Activated naive CD4-positive, alpha-beta T cell treated with anti-CD3 and anti-CD28 coated beads for 36 hours (primary cell): Measurements from ENCODE around the gene SPINT4. TPM values are rescaled to one million over a fixed set of nuclear protein-coding genes. Genes with fewer than 3 reads are reported as not detected.
"Not testable (repeated sequence)": the region's sequence is repeated elsewhere in the genome, so short reads cannot be mapped to it uniquely, and the experiment has no call there.

Source experiments
- CTCF ChIA-PET: fragments of 350-600 bp; sonication (Branson Sonifier 250); formaldehyde crosslinking; loops from one replicate; lab custom pipeline; 2021; ENCODE audit warnings: antibody characterized with exemption; lab: Charles Lee
- DNase-seq: peaks from one replicate; pipeline ENCODE4 v3.0.0-alpha.2; 2020
- H3K27ac Mint-ChIP-seq: one replicate; pipeline ENCODE4 v1.8.0; 2021; ENCODE audit warnings: mild to moderate bottlenecking, mixed read lengths
- H3K27me3 Mint-ChIP-seq: one replicate; pipeline ENCODE4 v1.8.0; 2021; ENCODE audit warnings: low read depth, mixed read lengths
- H3K36me3 Mint-ChIP-seq: one replicate; pipeline ENCODE4 v1.8.0; 2021; ENCODE audit warnings: low read depth, mixed read lengths
- H3K4me1 Mint-ChIP-seq: one replicate; pipeline ENCODE4 v1.8.0; 2021; ENCODE audit warnings: low read depth, mixed read lengths
- H3K4me3 Mint-ChIP-seq: one replicate; pipeline ENCODE4 v1.8.0; 2021; ENCODE audit warnings: mild to moderate bottlenecking, moderate library complexity, mixed read lengths
- H3K9me3 Mint-ChIP-seq: one replicate; pipeline ENCODE4 v1.8.0; 2021; ENCODE audit warnings: mixed read lengths
- intact Hi-C: fragments of 100-400 bp; cut with micrococcal nuclease; formaldehyde crosslinking; loops from one replicate; pipeline ENCODE4 v1.15.1; 2023
- total RNA-seq, 2 experiments: library from RNA; stranded (reverse); gene quantifications; one replicate each; pipeline ENCODE4 v1.2.3, GENCODE V29; 2021

The SPINT4 gene
- total RNA-seq, 2 experiments from 2014 or later = not detected

- H3K4me1 Mint-ChIP-seq = no peaks in the 10 kb centered on the region
- intact Hi-C loops = no loop called here
- peaks cover 27% of the 10 kb centered on the region for H3K27me3 Mint-ChIP-seq
- H3K4me3 Mint-ChIP-seq = no peak overlapping the region
- no peak overlapping the region for H3K27ac Mint-ChIP-seq
- H3K36me3 Mint-ChIP-seq = peaks cover 4% of the 10 kb centered on the region
- CTCF ChIA-PET = interaction anchor here (0.7 to 0.9 kb wide), 2 partner anchors 36 to 82 kb away, joined by 3 read pairs; no protein-coding TSS in a partner anchor
- H3K9me3 Mint-ChIP-seq = peaks cover 15% of the 10 kb centered on the region
- DNase-seq = no peak
These were observed 13.4 kb downstream of the SPINT4 start for GRCh38 chr20:45735552-45735951.

GRCh38 chr20:45735988-45736387, 13.8 kb downstream of the SPINT4 start:
- no peak for DNase-seq
- Mint-ChIP-seq H3K4me3 (no peak overlapping the region), H3K27me3 (peaks cover 25% of the 10 kb centered on the region), H3K36me3 (peaks cover 3% of the 10 kb centered on the region), H3K4me1 (no peaks in the 10 kb centered on the region), H3K9me3 (peaks cover 13% of the 10 kb centered on the region), H3K27ac (no peak overlapping the region)
- CTCF ChIA-PET = interaction anchor here (0.7 kb wide), 1 partner anchor 81 kb away, joined by 3 read pairs; no protein-coding TSS in a partner anchor
- intact Hi-C loops = no loop called here

- Mint-ChIP-seq H3K27ac (no peak overlapping the region), H3K36me3 (no peaks in the 10 kb centered on the region), H3K9me3 (no peaks in the 10 kb centered on the region), H3K27me3 (peaks cover 11% of the 10 kb centered on the region), H3K4me1 (no peaks in the 10 kb centered on the region), H3K4me3 (no peak overlapping the region)
- CTCF ChIA-PET = interaction anchor here (0.6 kb wide), 2 partner anchors 41 to 118 kb away, joined by 3 to 5 read pairs; no protein-coding TSS in a partner anchor
- intact Hi-C loops = no loop called here
- DNase-seq = no peak
These were observed 20.4 kb downstream of the SPINT4 start for GRCh38 chr20:45742596-45742995.

GRCh38 chr20:45745015-45745414, 22.9 kb downstream of the SPINT4 start:
- H3K36me3 Mint-ChIP-seq = no peaks in the 10 kb centered on the region
- no peaks in the 10 kb centered on the region for H3K9me3 Mint-ChIP-seq
- DNase-seq = no peak
- peaks cover 18% of the 10 kb centered on the region for H3K27me3 Mint-ChIP-seq
- H3K4me3 Mint-ChIP-seq = no peak overlapping the region
- H3K4me1 Mint-ChIP-seq = no peaks in the 10 kb centered on the region
- intact Hi-C loops = no loop called here
- CTCF ChIA-PET = no interaction called here
- no peak overlapping the region for H3K27ac Mint-ChIP-seq

GRCh38 chr20:45751721-45752120, 29.6 kb downstream of the SPINT4 start:
- intact Hi-C loops = loop anchor here (1.0 to 5.0 kb wide), 2 partner anchors 140 to 651 kb away; no protein-coding TSS in a partner anchor

GRCh38 chr20:45752746-45753145, 30.6 kb downstream of the SPINT4 start:
- CTCF ChIA-PET = no interaction called here
- peaks cover 26% of the 10 kb centered on the region for H3K4me1 Mint-ChIP-seq
- no peak overlapping the region for H3K4me3 Mint-ChIP-seq
- H3K9me3 Mint-ChIP-seq = peaks cover 8% of the 10 kb centered on the region
- intact Hi-C loops = loop anchor here (1.0 to 5.0 kb wide), 3 partner anchors 141 to 650 kb away; partner anchors contain the start of gene SDC4
- DNase-seq = peak; percentile 53
- H3K27me3 Mint-ChIP-seq = peaks cover 16% of the 10 kb centered on the region
- H3K36me3 Mint-ChIP-seq = no peaks in the 10 kb centered on the region
- no peak overlapping the region for H3K27ac Mint-ChIP-seq

More at GRCh38 chr20:45751721-45752120, 29.6 kb downstream of the SPINT4 start:
- Mint-ChIP-seq H3K4me1 (peaks cover 26% of the 10 kb centered on the region), H3K4me3 (no peak overlapping the region), H3K9me3 (peaks cover 8% of the 10 kb centered on the region), H3K27me3 (peaks cover 21% of the 10 kb centered on the region), H3K36me3 (no peaks in the 10 kb centered on the region), H3K27ac (no peak overlapping the region)
- CTCF ChIA-PET = interaction anchor here (2.9 kb wide), 1 partner anchor 20 kb away, joined by 20 read pairs; no protein-coding TSS in a partner anchor
- DNase-seq = no peak

GRCh38 chr20:45758096-45758495, 35.9 kb downstream of the SPINT4 start:
- Mint-ChIP-seq H3K9me3 (peaks cover 8% of the 10 kb centered on the region), H3K27me3 (peaks cover 14% of the 10 kb centered on the region), H3K27ac (no peak overlapping the region), H3K4me3 (no peak overlapping the region), H3K36me3 (no peaks in the 10 kb centered on the region), H3K4me1 (peaks cover 10% of the 10 kb centered on the region)
- no peak for DNase-seq
- intact Hi-C loops = no loop called here
- CTCF ChIA-PET = no interaction called here

GRCh38 chr20:45759921-45760320, 37.8 kb downstream of the SPINT4 start:
- H3K9me3 Mint-ChIP-seq, intact Hi-C loops, H3K4me3 Mint-ChIP-seq, H3K27ac Mint-ChIP-seq, DNase-seq, CTCF ChIA-PET, H3K4me1 Mint-ChIP-seq, H3K36me3 Mint-ChIP-seq: not testable (repeated sequence)
- peaks cover 14% of the 10 kb centered on the region for H3K27me3 Mint-ChIP-seq

- H3K4me3 Mint-ChIP-seq, H3K9me3 Mint-ChIP-seq, CTCF ChIA-PET, intact Hi-C loops, DNase-seq, H3K27ac Mint-ChIP-seq, H3K36me3 Mint-ChIP-seq, H3K27me3 Mint-ChIP-seq, H3K4me1 Mint-ChIP-seq: not testable (repeated sequence)
These were observed 39.8 kb downstream of the SPINT4 start for GRCh38 chr20:45761966-45762365.

GRCh38 chr20:45764618-45765282, 42.6 kb downstream of the SPINT4 start:
- CTCF ChIA-PET = interaction anchor here (0.6 kb wide), 2 partner anchors 295 to 313 kb away, joined by 3 to 6 read pairs; partner anchors contain the start of gene WFDC2
- H3K27ac Mint-ChIP-seq, H3K9me3 Mint-ChIP-seq, intact Hi-C loops, H3K27me3 Mint-ChIP-seq, H3K4me3 Mint-ChIP-seq, H3K4me1 Mint-ChIP-seq, DNase-seq, H3K36me3 Mint-ChIP-seq: not testable (repeated sequence)

GRCh38 chr20:45765307-45765875, 43.2 kb downstream of the SPINT4 start:
- Mint-ChIP-seq H3K4me3 (no peak overlapping the region), H3K27ac (no peak overlapping the region), H3K9me3 (no peaks in the 10 kb centered on the region), H3K27me3 (peaks cover 4% of the 10 kb centered on the region), H3K4me1 (no peaks in the 10 kb centered on the region), H3K36me3 (no peaks in the 10 kb centered on the region)
- intact Hi-C loops = no loop called here
- DNase-seq = no peak
- CTCF ChIA-PET = interaction anchor here (0.6 kb wide), 2 partner anchors 296 to 313 kb away, joined by 3 to 6 read pairs; partner anchors contain the start of gene WFDC2

- Mint-ChIP-seq H3K36me3 (no peaks in the 10 kb centered on the region), H3K27me3 (peaks cover 3% of the 10 kb centered on the region), H3K9me3 (no peaks in the 10 kb centered on the region), H3K4me3 (no peak overlapping the region), H3K27ac (no peak overlapping the region), H3K4me1 (peaks cover 2% of the 10 kb centered on the region)
- DNase-seq = no peak
- CTCF ChIA-PET = no interaction called here
- intact Hi-C loops = no loop called here
These were observed 43.8 kb downstream of the SPINT4 start for GRCh38 chr20:45765980-45766379.
